ENCODE measurements around the gene FGR.

FGR gene

DNA sequence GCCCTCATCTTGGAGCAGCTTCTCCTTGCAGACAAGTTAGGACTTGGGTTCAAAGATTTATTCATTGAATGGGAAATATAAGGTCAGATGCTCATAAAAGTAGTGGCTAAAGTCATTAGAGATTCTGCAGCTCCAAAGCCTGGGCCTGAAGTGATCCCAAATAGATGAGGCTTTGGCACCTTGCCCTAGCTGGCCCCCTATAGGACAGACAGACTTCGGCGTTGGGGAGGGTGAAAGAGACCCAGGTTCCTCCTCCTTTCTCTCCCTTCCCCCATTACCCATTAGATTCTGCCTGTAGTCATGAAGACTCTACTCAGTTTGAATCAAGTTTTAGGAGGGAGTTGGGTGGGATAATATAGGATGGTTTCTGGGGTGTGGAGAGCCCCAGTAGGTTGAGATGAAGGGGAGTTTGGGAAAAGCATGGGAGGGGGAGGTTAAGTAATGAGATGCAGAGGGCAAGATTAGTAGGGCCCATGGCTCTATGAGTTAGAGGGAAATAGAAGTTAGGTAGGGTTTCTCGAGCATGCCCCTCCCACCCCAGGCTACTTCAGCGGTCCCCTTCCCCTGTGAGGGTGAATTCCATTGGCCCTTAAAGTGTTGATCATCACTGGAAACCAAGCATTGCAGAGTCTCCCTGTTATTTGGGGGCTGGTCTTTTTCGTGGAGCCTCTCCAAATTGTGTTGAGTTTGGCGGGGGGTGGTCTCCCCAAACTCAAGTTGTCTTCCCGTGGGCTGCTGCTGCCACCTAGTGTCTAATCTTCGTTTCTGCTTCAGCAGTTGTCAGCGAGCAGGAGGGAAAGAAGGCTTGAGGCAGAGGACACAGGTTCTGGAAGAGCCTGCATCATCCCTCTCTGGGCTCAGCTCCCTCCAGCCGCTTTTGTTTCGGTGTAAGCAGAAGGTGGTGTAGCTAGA is 28.9 kb downstream of the FGR start:
- TF ChIP-seq, protein P1, sequence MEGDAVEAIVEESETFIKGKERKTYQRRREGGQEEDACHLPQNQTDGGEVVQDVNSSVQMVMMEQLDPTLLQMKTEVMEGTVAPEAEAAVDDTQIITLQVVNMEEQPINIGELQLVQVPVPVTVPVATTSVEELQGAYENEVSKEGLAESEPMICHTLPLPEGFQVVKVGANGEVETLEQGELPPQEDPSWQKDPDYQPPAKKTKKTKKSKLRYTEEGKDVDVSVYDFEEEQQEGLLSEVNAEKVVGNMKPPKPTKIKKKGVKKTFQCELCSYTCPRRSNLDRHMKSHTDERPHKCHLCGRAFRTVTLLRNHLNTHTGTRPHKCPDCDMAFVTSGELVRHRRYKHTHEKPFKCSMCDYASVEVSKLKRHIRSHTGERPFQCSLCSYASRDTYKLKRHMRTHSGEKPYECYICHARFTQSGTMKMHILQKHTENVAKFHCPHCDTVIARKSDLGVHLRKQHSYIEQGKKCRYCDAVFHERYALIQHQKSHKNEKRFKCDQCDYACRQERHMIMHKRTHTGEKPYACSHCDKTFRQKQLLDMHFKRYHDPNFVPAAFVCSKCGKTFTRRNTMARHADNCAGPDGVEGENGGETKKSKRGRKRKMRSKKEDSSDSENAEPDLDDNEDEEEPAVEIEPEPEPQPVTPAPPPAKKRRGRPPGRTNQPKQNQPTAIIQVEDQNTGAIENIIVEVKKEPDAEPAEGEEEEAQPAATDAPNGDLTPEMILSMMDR (IDR thresholded peaks at IDR 0.05; ENCODE audit: low read depth, low read length) = peak; percentile 78
- no peak overlapping the region for H3K4me3 ChIP-seq (ENCODE audit: low read depth, low read length)

DNA sequence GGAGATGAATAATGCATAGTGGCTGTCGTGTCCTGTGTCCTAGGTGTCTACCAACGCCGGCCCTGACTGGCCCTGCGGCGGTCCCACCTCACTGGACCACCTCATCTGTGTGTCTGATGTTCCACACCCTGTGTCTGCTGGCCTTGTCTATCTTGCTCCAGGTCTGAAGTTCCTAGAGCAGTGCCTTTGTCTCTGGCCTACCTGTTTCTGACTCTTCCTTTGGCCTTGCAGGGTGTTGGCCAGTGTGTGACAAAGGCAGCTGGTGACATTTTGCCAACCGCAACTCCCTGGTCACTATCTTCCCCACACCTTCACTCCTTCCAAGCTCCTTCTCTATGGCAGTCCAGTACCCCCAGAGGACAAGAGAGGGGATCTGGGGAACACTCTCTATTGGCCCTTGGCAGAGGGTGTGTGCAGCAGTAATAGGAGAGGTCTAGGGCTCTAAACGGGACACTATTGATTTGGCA is 29.7 kb downstream of the FGR start:
- H3K4me3 ChIP-seq (ENCODE audit: low read depth, low read length) = no peak overlapping the region
- TF ChIP-seq, protein P1 (IDR thresholded peaks at IDR 0.05; ENCODE audit: low read depth, low read length) = no peak

DNA sequence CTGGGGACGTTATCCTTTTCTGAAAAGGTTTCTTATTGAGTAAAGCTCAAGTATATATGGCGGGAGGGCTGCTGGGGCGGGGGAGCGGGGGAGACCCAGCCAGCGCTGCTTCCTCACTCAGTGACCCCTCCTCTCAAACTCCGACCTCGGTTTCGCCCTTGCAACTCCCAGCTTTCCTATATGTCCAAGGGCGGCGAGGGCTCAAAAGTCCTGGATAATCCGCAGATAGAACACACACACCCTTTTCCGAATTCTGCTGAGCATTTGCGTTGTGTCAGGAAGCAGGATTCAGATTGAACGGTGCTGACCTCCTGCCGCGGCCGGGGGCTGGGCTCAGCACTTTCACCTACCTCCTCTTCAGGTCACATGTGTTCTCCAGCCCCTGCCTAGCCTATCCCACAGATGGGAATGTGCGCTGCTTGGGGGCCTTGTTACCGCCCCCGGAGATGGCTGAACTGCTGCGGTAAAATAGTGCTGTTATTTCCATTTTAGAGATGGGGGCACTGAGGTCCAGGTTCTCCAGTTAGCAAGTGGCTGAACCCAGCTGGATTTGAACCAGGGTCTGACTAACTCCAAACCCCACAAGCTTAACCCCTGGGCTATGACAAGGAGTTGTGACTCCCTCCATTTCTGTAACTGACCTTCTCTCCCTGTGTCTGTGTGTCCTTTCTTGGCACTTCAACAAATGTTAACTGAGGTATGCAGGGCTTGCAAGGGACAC is 30.2 kb downstream of the FGR start:
- TF ChIP-seq, protein P1 (IDR thresholded peaks at IDR 0.05; ENCODE audit: low read depth, low read length) = no peak
- H3K4me3 ChIP-seq (ENCODE audit: low read depth, low read length) = peak overlapping the region; percentile 85

DNA sequence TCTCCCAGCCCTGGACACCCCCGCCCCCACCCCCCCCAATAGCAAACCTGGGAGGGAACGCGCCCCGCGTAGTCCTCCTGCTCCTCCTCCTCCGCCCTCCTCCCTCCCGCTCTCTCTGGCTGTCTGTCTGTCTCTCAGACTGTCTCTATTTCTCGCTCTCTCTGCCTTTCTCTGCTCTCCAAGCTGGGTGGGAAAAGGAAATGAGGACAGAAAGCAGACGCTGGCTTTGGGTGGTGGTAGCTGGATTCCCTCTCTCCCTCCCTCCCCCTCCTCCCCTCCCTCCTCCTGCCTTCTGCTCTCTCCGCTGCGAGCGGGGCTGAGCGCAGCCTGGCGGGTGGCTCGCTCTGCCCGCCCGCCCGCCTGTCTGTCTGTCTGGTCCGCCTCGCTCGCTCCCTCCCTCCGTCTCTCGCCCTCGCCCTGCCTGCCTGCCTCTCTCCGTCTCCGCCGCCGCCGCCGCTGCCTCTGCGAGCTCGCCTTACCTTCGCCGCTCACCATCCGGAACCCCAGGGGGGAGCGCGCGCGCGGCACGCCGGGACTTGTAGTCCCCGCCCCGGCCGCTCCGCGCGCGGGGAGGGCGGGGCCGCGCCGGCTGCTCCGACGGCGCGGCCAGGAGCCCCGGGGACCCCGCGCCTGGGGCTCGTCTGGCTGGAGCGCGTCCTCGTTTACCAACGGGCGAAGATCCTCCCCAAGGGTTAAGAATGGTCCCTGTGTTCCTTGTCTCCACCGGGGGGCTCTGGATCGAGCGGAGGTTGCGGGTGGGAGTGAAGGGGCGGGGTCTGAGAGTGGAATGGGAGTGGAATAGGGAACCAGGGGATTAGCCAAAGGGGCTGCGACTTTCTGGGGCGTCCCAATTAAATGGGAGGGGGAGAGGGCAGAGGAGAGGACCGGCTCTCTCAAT is 31.1 kb downstream of the FGR start, which contains the start of gene AHDC1:
AHDC1 (minus strand) TSS at position 464 of the 898 bp plus-strand sequence. CDS start 52,029 bp downstream, outside the sequence.
- H3K4me3 ChIP-seq (ENCODE audit: low read depth, low read length) = peak within 1 kb of the TSS; percentile 85
- TF ChIP-seq, protein P1 (IDR thresholded peaks at IDR 0.05; ENCODE audit: low read depth, low read length) = no peak

DNA sequence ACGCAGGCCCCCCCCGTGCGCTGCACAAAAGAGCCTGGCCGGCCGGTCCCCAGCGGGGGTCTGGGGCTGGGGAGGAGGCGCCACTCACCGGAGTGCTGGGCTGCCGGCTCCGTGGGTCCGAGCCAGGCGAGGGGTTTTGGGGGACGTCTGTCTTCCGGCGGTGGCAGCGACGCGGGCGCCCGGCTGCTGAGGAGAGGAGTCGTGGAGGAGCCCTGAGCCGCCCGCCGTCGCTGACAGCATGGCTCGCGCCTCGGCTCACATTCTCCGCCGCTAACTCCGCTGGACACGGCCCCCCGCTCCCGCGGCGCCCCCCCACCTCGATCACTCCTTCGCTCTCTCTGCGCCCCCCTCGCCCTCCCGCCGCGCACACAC is 31.7 kb downstream of the FGR start:
- H3K4me3 ChIP-seq (ENCODE audit: low read depth, low read length) = peak overlapping the region; percentile 85
- TF ChIP-seq, protein P1 (IDR thresholded peaks at IDR 0.05; ENCODE audit: low read depth, low read length) = no peak

DNA sequence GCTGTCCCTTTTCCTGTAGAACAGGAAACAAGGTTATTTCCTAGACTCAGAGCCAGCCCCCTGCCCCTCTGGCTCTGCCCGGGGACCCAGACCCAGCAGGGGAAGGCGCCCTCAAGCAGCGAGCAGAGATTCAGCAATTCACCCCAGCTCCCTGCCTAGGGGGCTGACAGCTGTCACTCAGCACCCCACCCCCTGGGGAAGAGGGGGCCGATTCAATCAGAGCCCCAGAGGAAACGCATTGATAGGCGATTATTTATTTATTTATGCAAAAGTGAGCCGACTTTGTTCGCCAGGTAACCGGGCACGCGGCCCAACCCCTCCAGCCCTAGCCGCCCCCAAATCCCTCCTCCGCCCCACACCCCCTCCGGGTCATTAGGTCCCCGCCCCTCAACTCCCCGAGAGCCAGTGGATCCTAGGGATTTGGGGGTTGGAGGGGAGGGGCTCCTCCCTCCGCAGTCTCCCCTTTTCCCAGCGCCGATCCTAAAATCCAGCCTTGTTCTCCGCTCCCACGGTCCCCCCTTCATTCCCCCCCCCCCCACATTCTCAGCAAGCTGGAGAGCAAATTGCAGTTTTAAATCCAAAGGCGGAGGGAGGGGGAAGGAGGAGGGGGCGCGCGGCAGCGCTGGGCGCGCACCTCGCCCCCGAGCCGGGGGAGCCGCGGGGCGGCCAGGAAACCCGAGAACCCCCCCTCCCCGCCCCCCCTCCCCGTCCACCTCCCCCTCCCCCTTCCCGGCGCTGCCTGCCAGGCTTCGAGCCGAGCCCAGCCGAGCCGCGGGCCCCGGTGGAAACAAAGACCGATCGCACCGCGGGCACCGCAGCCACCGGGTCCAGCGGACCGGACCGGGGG is 32.3 kb downstream of the FGR start:
- peak overlapping the region; percentile 85 for H3K4me3 ChIP-seq (ENCODE audit: low read depth, low read length)
- TF ChIP-seq, protein P1 (IDR thresholded peaks at IDR 0.05; ENCODE audit: low read depth, low read length) = no peak

Measured in WI38 (cell line).